ENCODE measurements around the gene CTNNA2. TPM values are rescaled to one million over a fixed set of nuclear protein-coding genes. Genes with fewer than 3 reads are reported as not detected.

CTNNA2 gene
- total and polyA plus RNA-seq, 2 of the 8 experiments (the other 6 are each of a cell fraction or from before 2014, with no cell fraction given) = 3.9 to 9.0 TPM

DNA sequence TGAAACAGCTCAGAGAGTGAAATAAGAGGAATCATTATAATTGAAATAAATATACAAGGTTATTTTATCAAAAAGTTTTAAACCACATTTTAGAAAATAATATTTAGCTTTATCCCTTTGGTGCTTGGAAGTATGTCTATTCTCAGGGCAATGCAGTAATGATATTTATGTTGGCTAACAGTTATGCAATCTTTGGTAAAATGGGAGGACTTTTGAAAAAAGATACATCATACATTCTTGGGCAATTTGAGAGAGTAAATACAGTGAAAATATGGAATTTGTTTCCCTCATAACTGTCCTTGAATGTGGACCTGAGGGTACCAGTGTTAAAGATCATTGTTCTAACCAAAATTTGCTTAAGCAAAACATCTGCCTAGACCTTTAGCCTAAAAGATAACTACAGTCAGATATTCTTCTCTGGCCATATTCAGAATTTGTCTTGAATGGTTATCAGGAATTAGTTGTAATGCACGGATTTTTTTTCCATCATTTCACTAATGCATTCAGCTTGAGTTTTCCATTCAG, 654.5 kb downstream of the CTNNA2 start:
- Histone ChIP-seq H3K4ac (replicated peaks; ENCODE audit: insufficient read length, low read depth, low read length) (no peak overlapping the region), H3K79me1 (ENCODE audit: low read depth, low read length) (no peaks in the 10 kb centered on the region), H3K9ac (replicated peaks in 1 of 4; ENCODE audit: extremely low read depth in 1 of 4, low read depth in 3 of 4, low read length in 3 of 4) (no peak overlapping the region), H3K23ac (ENCODE audit: insufficient read length) (no peak overlapping the region), H3K18ac (ENCODE audit: extremely low read depth, low read length) (no peak overlapping the region), H4K91ac (replicated peaks; ENCODE audit: insufficient read length, low read length) (no peak overlapping the region), H3K27ac (ENCODE audit: low read depth, low read length) (no peak overlapping the region), H2BK15ac (ENCODE audit: low read length) (no peak overlapping the region), H3K9me3 (ENCODE audit: insufficient read depth in 2 of 2, low read depth in 1 of 2, low read length in 1 of 2) (no peaks in the 10 kb centered on the region), H2BK20ac (ENCODE audit: low read length) (no peak overlapping the region), H2BK12ac (ENCODE audit: low read depth, low read length) (no peak overlapping the region), H2AFZ (ENCODE audit: low read length) (no peak overlapping the region), H2AK5ac (ENCODE audit: low read depth, low read length) (no peak overlapping the region), H3K4me2 (ENCODE audit: insufficient read depth in 1 of 2, low read depth in 2 of 2, low read length in 2 of 2) (no peak overlapping the region), H4K5ac (ENCODE audit: insufficient read length, low read depth, low read length) (no peak overlapping the region), H4K8ac (ENCODE audit: extremely low read depth, insufficient read depth, low read length) (no peak overlapping the region), H3K56ac (replicated peaks; ENCODE audit: insufficient read length, low read depth, low read length) (no peak overlapping the region), H3K27me3 (replicated peaks in 1 of 4; ENCODE audit: control insufficient read depth in 3 of 4, extremely low read depth in 1 of 4, insufficient read depth in 3 of 4, low read length in 3 of 4) (peaks cover 0 to 1% (median 0%) of the 10 kb centered on the region in 4 experiments; a peak in 1 of 7 replicates), H2BK5ac (ENCODE audit: low read depth, low read length) (no peak overlapping the region), H3K23me2 (ENCODE audit: low read depth, low read length) (no peaks in the 10 kb centered on the region; the same call in 1 of the 2 replicates), H3K36me3 (ENCODE audit: control insufficient read depth in 2 of 4, insufficient read depth in 4 of 4, low read length in 3 of 4) (no peaks in the 10 kb centered on the region), H2BK120ac (replicated peaks; ENCODE audit: low read depth, low read length) (no peak overlapping the region), H4K20me1 (replicated peaks in 1 of 2; ENCODE audit: control insufficient read depth in 1 of 2, insufficient read depth in 2 of 2, low read length in 2 of 2) (no peaks in the 10 kb centered on the region), H3K4me1 (replicated peaks in 1 of 4; ENCODE audit: control insufficient read depth in 3 of 4, insufficient read depth in 4 of 4, low read length in 3 of 4) (no peaks in the 10 kb centered on the region), H3K14ac (ENCODE audit: insufficient read length) (no peak overlapping the region), H3K4me3 (ENCODE audit: extremely low read depth in 1 of 4, insufficient read depth in 2 of 4, low read depth in 3 of 4, low read length in 4 of 4) (no peak overlapping the region), H3K79me2 (ENCODE audit: control insufficient read depth in 1 of 2, insufficient read depth in 2 of 2, low read length in 2 of 2) (no peaks in the 10 kb centered on the region)
- WGBS, 2 experiments (ENCODE audit: extremely low coverage in 1 of 2, insufficient coverage in 1 of 2, insufficient read length in 1 of 2, insufficient replicate concordance in 2 of 2, low coverage in 1 of 2, low lambda C conversion rate in 2 of 2, missing lambda C conversion rate in 1 of 2) = 83% methylated on average over 1 of the region's 1 CpG; no CpG with 5 or more reads in 1 of the 2 experiments
- DNase-seq (ENCODE audit: low read depth in 1 of 2, low spot score in 2 of 2) (no peak), FAIRE-seq (no peak)
- CTCF ChIA-PET (ENCODE audit: partially characterized antibody) = no interaction called here
- POLR2A ChIA-PET (ENCODE audit: partially characterized antibody) = no interaction called here
- TF ChIP-seq RXRA (IDR thresholded peaks at IDR 0.05; ENCODE audit: insufficient read depth, low read depth, low read length) (no peak), SRF (IDR thresholded peaks at IDR 0.05; ENCODE audit: low read depth, low read length) (no peak), SAP30 (IDR thresholded peaks at IDR 0.05; ENCODE audit: insufficient read depth, insufficient replicate concordance, low read length) (no peak), POU5F1 (IDR thresholded peaks at IDR 0.05; ENCODE audit: low read depth, low read length) (no peak), RBBP5 (IDR thresholded peaks at IDR 0.05; ENCODE audit: borderline replicate concordance, low read depth, low read length) (no peak), PHF8 (conservative IDR thresholded peaks at IDR 0.05; ENCODE audit: low read depth, low read length) (no peak), BCL11A (IDR thresholded peaks at IDR 0.05; ENCODE audit: low read depth in 2 of 2, low read length in 2 of 2) (no peak), BRCA1 (IDR thresholded peaks at IDR 0.05; ENCODE audit: low read depth, low read length) (no peak), FOSL1 (IDR thresholded peaks at IDR 0.05; ENCODE audit: insufficient read depth, low read depth, low read length) (no peak), SUZ12 (IDR thresholded peaks at IDR 0.05; ENCODE audit: low read length) (no peak), TBP (IDR thresholded peaks at IDR 0.05; ENCODE audit: low read depth, low read length) (no peak)
- TF ChIP-seq, protein P1, sequence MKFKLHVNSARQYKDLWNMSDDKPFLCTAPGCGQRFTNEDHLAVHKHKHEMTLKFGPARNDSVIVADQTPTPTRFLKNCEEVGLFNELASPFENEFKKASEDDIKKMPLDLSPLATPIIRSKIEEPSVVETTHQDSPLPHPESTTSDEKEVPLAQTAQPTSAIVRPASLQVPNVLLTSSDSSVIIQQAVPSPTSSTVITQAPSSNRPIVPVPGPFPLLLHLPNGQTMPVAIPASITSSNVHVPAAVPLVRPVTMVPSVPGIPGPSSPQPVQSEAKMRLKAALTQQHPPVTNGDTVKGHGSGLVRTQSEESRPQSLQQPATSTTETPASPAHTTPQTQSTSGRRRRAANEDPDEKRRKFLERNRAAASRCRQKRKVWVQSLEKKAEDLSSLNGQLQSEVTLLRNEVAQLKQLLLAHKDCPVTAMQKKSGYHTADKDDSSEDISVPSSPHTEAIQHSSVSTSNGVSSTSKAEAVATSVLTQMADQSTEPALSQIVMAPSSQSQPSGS (IDR thresholded peaks at IDR 0.05; ENCODE audit: low read length) = no peak

Data from H1 (cell line).